ENCODE results near the gene DIDO1. TPM values are rescaled to one million over a fixed set of nuclear protein-coding genes. Genes with fewer than 3 reads are reported as not detected.

Gene DIDO1
- total and polyA plus RNA-seq, 2 of the 13 experiments (the other 11 are each of a cell fraction or from before 2014, with no cell fraction given) = 75.0 to 75.1 TPM

GRCh38 chr20:62861726-62862336 is 64.5 kb downstream of the DIDO1 start, which contains the start of gene TCFL5 (continued):
- TF ChIP-seq HNRNPL (IDR thresholded peaks at IDR 0.05; ENCODE audit: low read depth, low read length) = no peak
- no peak for TF ChIP-seq ZNF207 (IDR thresholded peaks at IDR 0.05; ENCODE audit: borderline replicate concordance)
- no peak; the same call in 1 of the 2 replicates for TF ChIP-seq ELF4 (CRISPR knock-in tag; IDR thresholded peaks at IDR 0.05; ENCODE audit: borderline replicate concordance)
- TF ChIP-seq SCMH1 (CRISPR knock-in tag; IDR thresholded peaks at IDR 0.05; ENCODE audit: borderline replicate concordance) = no peak
- peak; percentile 43 for TF ChIP-seq SKI (IDR thresholded peaks at IDR 0.05; ENCODE audit: partially characterized antibody)
- TF ChIP-seq DDIT3 (CRISPR knock-in tag; IDR thresholded peaks at IDR 0.05) = no peak
- TF ChIP-seq TEAD3 (CRISPR knock-in tag; optimal IDR thresholded peaks at IDR 0.05; ENCODE audit: borderline replicate concordance) = peak; percentile 92
- TF ChIP-seq ZNF780A (CRISPR knock-in tag; IDR thresholded peaks at IDR 0.05) = no peak
- TF ChIP-seq TFDP1 (CRISPR knock-in tag; IDR thresholded peaks at IDR 0.05; ENCODE audit: borderline replicate concordance) = peak; percentile 97
- no peak for TF ChIP-seq NFIB (CRISPR knock-in tag; IDR thresholded peaks at IDR 0.05; ENCODE audit: borderline replicate concordance)
- no peak for TF ChIP-seq ZSCAN29 (CRISPR knock-in tag; conservative IDR thresholded peaks at IDR 0.05)
- TF ChIP-seq, protein P1, sequence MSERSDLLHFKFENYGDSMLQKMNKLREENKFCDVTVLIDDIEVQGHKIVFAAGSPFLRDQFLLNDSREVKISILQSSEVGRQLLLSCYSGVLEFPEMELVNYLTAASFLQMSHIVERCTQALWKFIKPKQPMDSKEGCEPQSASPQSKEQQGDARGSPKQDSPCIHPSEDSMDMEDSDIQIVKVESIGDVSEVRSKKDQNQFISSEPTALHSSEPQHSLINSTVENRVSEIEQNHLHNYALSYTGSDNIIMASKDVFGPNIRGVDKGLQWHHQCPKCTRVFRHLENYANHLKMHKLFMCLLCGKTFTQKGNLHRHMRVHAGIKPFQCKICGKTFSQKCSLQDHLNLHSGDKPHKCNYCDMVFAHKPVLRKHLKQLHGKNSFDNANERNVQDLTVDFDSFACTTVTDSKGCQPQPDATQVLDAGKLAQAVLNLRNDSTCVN (CRISPR knock-in tag; IDR thresholded peaks at IDR 0.05; ENCODE audit: borderline replicate concordance) = peak; percentile 91; the same call in 1 of the 2 replicates
- no peak for TF ChIP-seq U2AF2 (IDR thresholded peaks at IDR 0.05; ENCODE audit: low read depth, low read length)
- no peak for TF ChIP-seq NR3C1 (CRISPR knock-in tag; IDR thresholded peaks at IDR 0.05)
- TF ChIP-seq SRSF9 (IDR thresholded peaks at IDR 0.05; ENCODE audit: borderline replicate concordance, insufficient read depth, low read depth, low read length, poor library complexity, severe bottlenecking) = no peak
- no peak for TF ChIP-seq RAD51 (IDR thresholded peaks at IDR 0.05; ENCODE audit: borderline replicate concordance)
- no peak for TF ChIP-seq ZNF577 (CRISPR knock-in tag; IDR thresholded peaks at IDR 0.05; ENCODE audit: borderline replicate concordance, low read depth)
- TF ChIP-seq POLR2G (IDR thresholded peaks at IDR 0.05; ENCODE audit: low read depth, low read length) = peak; percentile 60; the same call in 1 of the 2 replicates
- no peak for TF ChIP-seq LCORL (IDR thresholded peaks at IDR 0.05)
- TF ChIP-seq LCORL (CRISPR knock-in tag; IDR thresholded peaks at IDR 0.05) = peak; percentile 48; the same call in 1 of the 2 replicates
- TF ChIP-seq FOXK1 (CRISPR knock-in tag; IDR thresholded peaks at IDR 0.05; ENCODE audit: borderline replicate concordance, low read depth) = peak; percentile 71
- TF ChIP-seq KAT7 (CRISPR knock-in tag; IDR thresholded peaks at IDR 0.05; ENCODE audit: borderline replicate concordance) = no peak
- TF ChIP-seq ZNF30 (CRISPR knock-in tag; IDR thresholded peaks at IDR 0.05) = no peak
- TF ChIP-seq GPN1 (CRISPR knock-in tag; IDR thresholded peaks at IDR 0.05; ENCODE audit: borderline replicate concordance) = peak; percentile 85; the same call in 1 of the 2 replicates
- peak; percentile 76; the same call in 1 of the 2 replicates for TF ChIP-seq MIER3 (CRISPR knock-in tag; IDR thresholded peaks at IDR 0.05; ENCODE audit: borderline replicate concordance)
- no peak for TF ChIP-seq ZBTB8A (CRISPR knock-in tag; IDR thresholded peaks at IDR 0.05; ENCODE audit: borderline replicate concordance, low read depth)
- TF ChIP-seq ZNF782 (CRISPR knock-in tag; IDR thresholded peaks at IDR 0.05; ENCODE audit: borderline replicate concordance) = peak; percentile 97
- TF ChIP-seq, protein P2, sequence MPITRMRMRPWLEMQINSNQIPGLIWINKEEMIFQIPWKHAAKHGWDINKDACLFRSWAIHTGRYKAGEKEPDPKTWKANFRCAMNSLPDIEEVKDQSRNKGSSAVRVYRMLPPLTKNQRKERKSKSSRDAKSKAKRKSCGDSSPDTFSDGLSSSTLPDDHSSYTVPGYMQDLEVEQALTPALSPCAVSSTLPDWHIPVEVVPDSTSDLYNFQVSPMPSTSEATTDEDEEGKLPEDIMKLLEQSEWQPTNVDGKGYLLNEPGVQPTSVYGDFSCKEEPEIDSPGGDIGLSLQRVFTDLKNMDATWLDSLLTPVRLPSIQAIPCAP (CRISPR knock-in tag; IDR thresholded peaks at IDR 0.05; ENCODE audit: low read depth) = 0 out of 2 replicates have a peak, but pooled peaks have one; percentile 50
- no peak for TF ChIP-seq ATM (IDR thresholded peaks at IDR 0.05; ENCODE audit: borderline replicate concordance)

Data from HepG2 (cell line).